Right atrium auricular region (tissue), 2 donors: Measurements from ENCODE around the gene LRRC15. TPM values are rescaled to one million over a fixed set of nuclear protein-coding genes. Genes with fewer than 3 reads are reported as not detected.

Experiments
- DNase-seq: peaks from one replicate; pipeline ENCODE4 v3.0.0-alpha.2; 2019; ENCODE audit warnings: low spot score
- H3K27ac ChIP-seq, 2 donors: fragments of 200-600 bp; sonication (generic); 1 replicate in 1 of 2; 2 replicates in 1 of 2; pipeline ENCODE4 v1.5.1; 2016 to 2019
- H3K27me3 ChIP-seq, 2 donors: fragments of 200-600 bp; sonication (generic); one replicate each; pipeline versions ENCODE4 v1.5.1 to v1.6.0; 2017 to 2019
- H3K36me3 ChIP-seq: fragments of 200-600 bp; sonication (generic); one replicate; pipeline ENCODE4 v1.5.1; 2016
- H3K4me1 ChIP-seq, 2 donors: fragments of 200-600 bp; sonication (generic); one replicate each; pipeline versions ENCODE4 v1.5.1 to v1.6.0; 2017 to 2019
- H3K4me3 ChIP-seq, 2 donors: fragments of 200-600 bp; sonication (generic); 1 replicate in 1 of 2; 2 replicates in 1 of 2; pipeline ENCODE4 v1.5.1; 2017 to 2019; ENCODE audit warnings: mild to moderate bottlenecking in 1 of 2, moderate library complexity in 1 of 2
- H3K9me3 ChIP-seq, 2 donors: fragments of 200-600 bp; sonication (generic); one replicate each; pipeline ENCODE4 v1.5.1; 2019
- total RNA-seq, 2 donors: library from RNA; depleted of rRNA; stranded (reverse); fragments of >200 nt; gene quantifications; one replicate each; pipeline ENCODE4 v1.1.0, GENCODE V29; 2016
- TF ChIP-seq, protein P1 (sequence below), 2 donors: fragments of 200-600 bp; sonication (generic); IDR thresholded peaks; one replicate each; pipeline ENCODE4 v1.5.1; 2019; ENCODE audit warnings: antibody characterized with exemption in 2 of 2

Gene LRRC15
- total RNA-seq, 2 donors from 2014 or later, result 0.07 to 0.08 TPM

DNA sequence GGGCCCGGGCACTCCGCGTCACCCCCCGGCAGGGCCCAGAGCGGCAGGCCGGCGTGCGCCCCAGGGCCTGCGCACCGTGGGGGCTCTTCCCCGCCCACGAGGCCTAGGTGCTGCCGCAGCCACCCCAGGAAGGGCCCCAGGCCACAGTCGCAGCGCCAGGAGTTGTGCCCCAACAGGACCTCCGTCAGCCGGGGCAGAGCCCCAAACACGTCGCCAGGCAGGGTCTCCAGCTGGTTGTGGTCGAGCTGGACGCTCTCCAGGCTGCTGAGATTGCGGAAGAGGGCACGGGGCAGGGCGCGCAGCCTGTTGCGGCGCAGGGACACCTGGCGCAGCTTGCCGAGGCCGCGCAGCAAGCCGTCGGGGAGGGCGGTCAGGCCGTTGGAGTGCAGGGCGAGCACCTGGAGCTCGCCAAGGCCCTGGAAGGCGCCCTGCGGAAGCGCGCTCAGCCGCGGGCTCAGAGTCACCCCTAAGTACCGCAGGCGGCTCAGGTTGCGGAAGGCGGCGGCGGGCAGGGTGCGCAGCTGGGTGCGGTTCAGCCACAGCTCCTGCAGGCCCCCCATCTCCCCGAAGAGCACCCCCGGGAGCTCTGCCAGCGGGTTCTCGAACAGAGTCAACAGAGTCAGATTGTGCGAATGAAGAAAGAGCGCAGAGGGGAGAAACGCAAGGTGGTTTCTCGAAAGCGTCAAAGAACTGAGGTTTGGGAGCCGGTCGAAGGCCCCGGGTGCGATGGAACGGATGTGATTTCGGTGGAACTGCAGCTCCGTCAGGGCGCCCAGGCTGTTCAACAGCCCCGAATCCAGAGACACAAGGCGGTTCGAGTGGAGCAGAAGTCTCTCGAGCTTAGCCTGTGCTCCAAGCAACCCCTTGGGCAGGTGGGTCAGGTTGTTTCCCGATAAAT lies 27.6 kb upstream of the LRRC15 start:
- Histone ChIP-seq H3K27me3 (no peaks in the 10 kb centered on the region), H3K27ac (no peak overlapping the region), H3K9me3 (no peaks in the 10 kb centered on the region), H3K4me1 (peaks cover 0 to 23% of the 10 kb centered on the region in 2 donors), H3K4me3 (peak overlapping the region; percentile 19 to 38), H3K36me3 (no peaks in the 10 kb centered on the region)
- TF ChIP-seq, protein P1, sequence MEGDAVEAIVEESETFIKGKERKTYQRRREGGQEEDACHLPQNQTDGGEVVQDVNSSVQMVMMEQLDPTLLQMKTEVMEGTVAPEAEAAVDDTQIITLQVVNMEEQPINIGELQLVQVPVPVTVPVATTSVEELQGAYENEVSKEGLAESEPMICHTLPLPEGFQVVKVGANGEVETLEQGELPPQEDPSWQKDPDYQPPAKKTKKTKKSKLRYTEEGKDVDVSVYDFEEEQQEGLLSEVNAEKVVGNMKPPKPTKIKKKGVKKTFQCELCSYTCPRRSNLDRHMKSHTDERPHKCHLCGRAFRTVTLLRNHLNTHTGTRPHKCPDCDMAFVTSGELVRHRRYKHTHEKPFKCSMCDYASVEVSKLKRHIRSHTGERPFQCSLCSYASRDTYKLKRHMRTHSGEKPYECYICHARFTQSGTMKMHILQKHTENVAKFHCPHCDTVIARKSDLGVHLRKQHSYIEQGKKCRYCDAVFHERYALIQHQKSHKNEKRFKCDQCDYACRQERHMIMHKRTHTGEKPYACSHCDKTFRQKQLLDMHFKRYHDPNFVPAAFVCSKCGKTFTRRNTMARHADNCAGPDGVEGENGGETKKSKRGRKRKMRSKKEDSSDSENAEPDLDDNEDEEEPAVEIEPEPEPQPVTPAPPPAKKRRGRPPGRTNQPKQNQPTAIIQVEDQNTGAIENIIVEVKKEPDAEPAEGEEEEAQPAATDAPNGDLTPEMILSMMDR (IDR thresholded peaks at IDR 0.05), result no peak
- no peak for DNase-seq

DNA sequence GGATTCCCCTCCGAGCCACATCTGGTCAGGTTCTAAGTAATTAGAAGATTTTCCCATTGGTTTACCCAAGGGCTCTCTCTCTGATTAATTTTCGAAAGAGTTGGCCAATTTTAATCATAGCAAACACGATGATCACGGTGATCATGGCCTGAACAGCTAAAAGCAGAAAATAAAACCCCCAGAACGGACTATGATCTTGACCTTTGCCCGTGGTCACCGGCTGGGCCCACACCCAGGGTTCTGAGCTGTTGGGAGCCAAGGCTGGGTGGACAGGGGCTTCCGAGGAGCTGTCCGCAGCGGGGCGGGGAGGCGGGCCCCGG lies 27.0 kb upstream of the LRRC15 start:
- Histone ChIP-seq H3K27ac (no peak overlapping the region), H3K4me3 (peak overlapping the region; percentile 19 to 38), H3K27me3 (no peaks in the 10 kb centered on the region)

DNA sequence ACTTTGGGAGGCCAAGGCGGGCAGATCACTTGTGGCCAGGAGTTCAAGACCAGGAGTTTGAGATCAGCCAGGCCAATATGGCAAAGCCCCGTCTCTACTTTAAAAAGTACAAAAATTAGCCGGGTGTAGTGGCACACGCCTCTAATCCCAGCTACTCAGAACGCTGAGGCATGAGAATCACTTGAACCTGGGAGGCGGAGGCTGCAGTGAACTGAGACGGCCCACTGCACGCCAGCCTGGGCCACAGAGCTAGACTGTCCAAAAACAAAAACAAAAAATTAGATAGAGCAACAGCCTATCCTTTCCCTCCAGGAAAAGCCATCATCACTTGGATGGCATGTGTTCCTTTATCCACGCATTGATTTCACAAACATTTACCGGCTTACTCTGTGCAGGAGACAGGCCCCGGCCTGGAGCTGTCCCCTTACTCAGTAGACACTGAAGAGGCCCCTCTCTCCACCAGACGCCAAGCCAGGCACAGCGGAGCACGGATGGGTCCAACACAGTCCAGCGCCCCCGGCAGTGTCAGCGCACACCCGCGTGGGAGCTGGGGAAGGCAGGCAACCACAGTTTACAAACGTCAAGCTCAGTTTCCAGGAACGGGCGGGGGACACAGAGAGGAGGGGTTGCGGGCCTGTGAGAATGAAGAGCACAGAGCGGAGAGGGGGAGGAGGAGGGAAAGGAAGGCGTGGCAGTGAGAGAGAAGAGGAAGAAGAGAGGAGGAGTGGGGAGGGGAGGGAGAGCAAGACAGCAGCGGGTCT lies 26.4 kb upstream of the LRRC15 start:
- no peak overlapping the region for H3K27ac ChIP-seq
- no peaks in the 10 kb centered on the region for H3K27me3 ChIP-seq
- H3K36me3 ChIP-seq, result no peaks in the 10 kb centered on the region

More for the DNA sequence above, 27.0 kb upstream of the LRRC15 start:
- TF ChIP-seq, protein P1 (IDR thresholded peaks at IDR 0.05), result no peak
- peaks cover 0 to 23% of the 10 kb centered on the region in 2 donors for H3K4me1 ChIP-seq
- no peaks in the 10 kb centered on the region for H3K36me3 ChIP-seq
- no peak for DNase-seq
- H3K9me3 ChIP-seq, result no peaks in the 10 kb centered on the region

DNA sequence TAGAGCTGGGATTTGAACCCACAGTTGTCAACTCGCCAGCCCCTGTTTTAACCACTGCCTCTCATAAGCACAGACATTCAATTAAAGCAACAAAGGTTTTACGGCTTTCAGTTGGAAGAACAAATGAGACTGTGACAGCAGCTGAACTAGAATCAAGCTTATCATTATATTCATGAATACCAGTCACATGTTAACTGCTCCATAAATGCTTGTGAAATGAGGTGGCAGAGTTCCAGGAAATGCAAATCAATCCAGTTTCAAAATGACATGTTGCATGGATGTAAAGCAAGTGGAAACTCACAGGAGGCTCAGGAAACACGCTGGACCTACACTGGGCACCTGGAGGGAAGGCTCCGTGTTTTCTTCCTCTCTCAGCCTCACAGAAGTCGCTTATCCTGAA lies 25.7 kb upstream of the LRRC15 start:
- H3K27me3 ChIP-seq, result no peaks in the 10 kb centered on the region

More for the DNA sequence above, 26.4 kb upstream of the LRRC15 start:
- TF ChIP-seq, protein P1 (IDR thresholded peaks at IDR 0.05), result no peak
- Histone ChIP-seq H3K4me1 (peaks cover 0 to 23% of the 10 kb centered on the region in 2 donors), H3K9me3 (no peaks in the 10 kb centered on the region), H3K4me3 (peak overlapping the region in 1 of 2 donors; percentile 38)
- no peak for DNase-seq

DNA sequence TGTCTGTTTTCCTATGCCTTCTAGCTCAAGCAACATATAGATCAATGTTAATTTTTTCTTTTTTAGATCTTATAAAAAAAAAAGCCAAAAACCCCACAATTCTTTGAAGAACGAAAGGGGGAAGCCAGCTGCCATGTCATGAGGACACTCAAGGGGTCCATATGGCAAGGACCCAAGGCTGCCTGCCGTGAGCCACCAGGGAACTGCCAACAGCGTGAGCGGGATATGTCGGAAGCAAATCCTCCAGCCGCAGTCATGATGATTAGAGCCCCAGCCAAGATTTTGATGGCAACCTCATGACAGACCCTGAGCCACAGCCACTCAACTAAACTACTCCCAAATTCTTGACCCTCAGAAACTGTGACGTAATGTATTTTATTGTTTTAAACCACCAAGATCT lies 23.0 kb upstream of the LRRC15 start:
- no peaks in the 10 kb centered on the region for H3K27me3 ChIP-seq
- H3K36me3 ChIP-seq, result no peaks in the 10 kb centered on the region
- no peaks in the 10 kb centered on the region for H3K9me3 ChIP-seq
- H3K27ac ChIP-seq, result no peak overlapping the region
- TF ChIP-seq, protein P1 (IDR thresholded peaks at IDR 0.05), result no peak
- no peak overlapping the region for H3K4me3 ChIP-seq
- H3K4me1 ChIP-seq, result peaks cover 0 to 12% of the 10 kb centered on the region in 2 donors
- no peak for DNase-seq

More for the DNA sequence above, 25.7 kb upstream of the LRRC15 start:
- no peaks in the 10 kb centered on the region for H3K36me3 ChIP-seq
- TF ChIP-seq, protein P1 (IDR thresholded peaks at IDR 0.05), result no peak
- DNase-seq, result no peak
- H3K27ac ChIP-seq, result no peak overlapping the region
- no peaks in the 10 kb centered on the region for H3K9me3 ChIP-seq
- H3K4me3 ChIP-seq, result no peak overlapping the region
- H3K4me1 ChIP-seq, result peaks cover 0 to 23% of the 10 kb centered on the region in 2 donors
